Right lobe of liver (tissue), 4 donors: ENCODE data around the gene TNS3.

ENCODE experiments used
- POLR2A ChIP-seq: fragments of 450-650 bp; IDR thresholded peaks from one replicate; pipeline ENCODE4 v1.6.1; 2017; ENCODE audit warnings: antibody characterized with exemption, mild to moderate bottlenecking
- TF ChIP-seq, protein P1 (sequence below), 4 donors: fragments of 200-600 bp in 3 of 4; fragments of 450-650 bp in 1 of 4; IDR thresholded peaks; one replicate each; pipeline versions ENCODE4 v1.5.1 to v1.8.0; 2016 to 2022; ENCODE audit warnings: antibody characterized with exemption in 4 of 4, mild to moderate bottlenecking in 2 of 4
- donor health status: DM: no; HTN: no; CAD: no.
- donor health status: DM: no; HTN: no; CAD: no.
- donor health status: DM: no; HTN: yes; CAD: no.

DNA sequence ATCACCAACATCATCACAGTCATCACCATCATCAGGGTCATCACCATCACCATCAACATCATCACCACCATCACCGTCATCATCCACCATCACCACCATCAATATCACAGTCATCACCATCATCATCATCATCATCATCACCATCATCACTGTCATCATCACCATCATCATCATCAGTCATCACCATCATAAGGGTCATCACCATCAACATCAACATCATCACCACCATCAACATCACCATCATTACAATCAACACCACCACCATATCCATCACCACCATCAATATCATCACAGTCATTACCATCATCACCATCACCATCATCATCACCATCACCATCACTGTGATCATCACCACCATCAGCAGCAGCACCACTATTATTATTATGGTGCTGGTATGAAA, 218.9 kb downstream of the TNS3 start:
- TF ChIP-seq POLR2A: no peak
- TF ChIP-seq, protein P1, sequence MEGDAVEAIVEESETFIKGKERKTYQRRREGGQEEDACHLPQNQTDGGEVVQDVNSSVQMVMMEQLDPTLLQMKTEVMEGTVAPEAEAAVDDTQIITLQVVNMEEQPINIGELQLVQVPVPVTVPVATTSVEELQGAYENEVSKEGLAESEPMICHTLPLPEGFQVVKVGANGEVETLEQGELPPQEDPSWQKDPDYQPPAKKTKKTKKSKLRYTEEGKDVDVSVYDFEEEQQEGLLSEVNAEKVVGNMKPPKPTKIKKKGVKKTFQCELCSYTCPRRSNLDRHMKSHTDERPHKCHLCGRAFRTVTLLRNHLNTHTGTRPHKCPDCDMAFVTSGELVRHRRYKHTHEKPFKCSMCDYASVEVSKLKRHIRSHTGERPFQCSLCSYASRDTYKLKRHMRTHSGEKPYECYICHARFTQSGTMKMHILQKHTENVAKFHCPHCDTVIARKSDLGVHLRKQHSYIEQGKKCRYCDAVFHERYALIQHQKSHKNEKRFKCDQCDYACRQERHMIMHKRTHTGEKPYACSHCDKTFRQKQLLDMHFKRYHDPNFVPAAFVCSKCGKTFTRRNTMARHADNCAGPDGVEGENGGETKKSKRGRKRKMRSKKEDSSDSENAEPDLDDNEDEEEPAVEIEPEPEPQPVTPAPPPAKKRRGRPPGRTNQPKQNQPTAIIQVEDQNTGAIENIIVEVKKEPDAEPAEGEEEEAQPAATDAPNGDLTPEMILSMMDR (IDR thresholded peaks at IDR 0.05): no peak
